CD1c-positive myeloid dendritic cell (primary cell): ENCODE data around the gene TSHR.
"Not testable (repeated sequence)": the region's sequence is repeated elsewhere in the genome, so short reads cannot be mapped to it uniquely, and the experiment has no call there.

Source experiments
- DNase-seq: peaks from one replicate; pipeline ENCODE4 v3.0.0-alpha.2; 2016; ENCODE audit errors: extremely low spot score

Gene TSHR

GRCh38 chr14:80996049-80996901 is 40.9 kb downstream of the TSHR start:
- peak; percentile 78 for DNase-seq

GRCh38 chr14:81001447-81001846 is 46.0 kb downstream of the TSHR start:
- no peak for DNase-seq

GRCh38 chr14:81004575-81004974 is 49.2 kb downstream of the TSHR start:
- no peak for DNase-seq

- no peak for DNase-seq
Measured at GRCh38 chr14:81005540-81006228, 50.3 kb downstream of the TSHR start.

GRCh38 chr14:81006266-81006665 is 50.8 kb downstream of the TSHR start:
- no peak for DNase-seq

- DNase-seq: no peak
Measured at GRCh38 chr14:81007131-81007530, 51.7 kb downstream of the TSHR start.

GRCh38 chr14:81009346-81009745 is 53.9 kb downstream of the TSHR start:
- DNase-seq: no peak

GRCh38 chr14:81018251-81018650 is 62.8 kb downstream of the TSHR start:
- peak; percentile 56 for DNase-seq

- DNase-seq: no peak
Measured at GRCh38 chr14:81018684-81019083, 63.3 kb downstream of the TSHR start.

- DNase-seq: not testable (repeated sequence)
Measured at GRCh38 chr14:81019113-81019512, 63.7 kb downstream of the TSHR start.

- no peak for DNase-seq
Measured at GRCh38 chr14:81023095-81023710, 67.8 kb downstream of the TSHR start.

- DNase-seq: peak; percentile 38
Measured at GRCh38 chr14:81028461-81028860, 73.0 kb downstream of the TSHR start.

GRCh38 chr14:81031488-81031887 is 76.1 kb downstream of the TSHR start:
- DNase-seq: no peak

GRCh38 chr14:81033698-81034240 is 78.3 kb downstream of the TSHR start:
- DNase-seq: peak; percentile 54

GRCh38 chr14:81042438-81042837 is 87.0 kb downstream of the TSHR start:
- no peak for DNase-seq

- no peak for DNase-seq
Measured at GRCh38 chr14:81051547-81051946, 96.1 kb downstream of the TSHR start.

- not testable (repeated sequence) for DNase-seq
Measured at GRCh38 chr14:81054057-81054456, 98.6 kb downstream of the TSHR start.

- DNase-seq: no peak
Measured at GRCh38 chr14:81055971-81056370, 100.5 kb downstream of the TSHR start.

- no peak for DNase-seq
Measured at GRCh38 chr14:81062380-81062779, 107.0 kb downstream of the TSHR start.

GRCh38 chr14:81062816-81063215 is 107.4 kb downstream of the TSHR start:
- DNase-seq: peak; percentile 5

- no peak for DNase-seq
Measured at GRCh38 chr14:81066672-81067071, 111.3 kb downstream of the TSHR start.

- no peak for DNase-seq
Measured at GRCh38 chr14:81067156-81067555, 111.7 kb downstream of the TSHR start.
